Chondrocyte (in vitro differentiated cells): Measurements from ENCODE around the gene ITPRIPL2. TPM values are rescaled to one million over a fixed set of nuclear protein-coding genes. Genes with fewer than 3 reads are reported as not detected.

ENCODE experiments used
- DNase-seq: peaks from one replicate; pipeline ENCODE4 v3.0.0; 2021; ENCODE audit warnings: mixed read lengths, low spot score
- H3K27ac Mint-ChIP-seq: one replicate; pipeline ENCODE4 v1.8.0; 2021; ENCODE audit warnings: mild to moderate bottlenecking, moderate library complexity, mixed read lengths; ENCODE audit not compliant: unreplicated experiment
- H3K27me3 Mint-ChIP-seq: 2 replicates; pipeline ENCODE4 v1.8.0; 2021; ENCODE audit warnings: low read depth, mixed read lengths
- H3K36me3 Mint-ChIP-seq: 2 replicates; pipeline ENCODE4 v1.8.0; 2021; ENCODE audit warnings: low read depth, mixed read lengths
- H3K4me1 Mint-ChIP-seq: 2 replicates; pipeline ENCODE4 v1.8.0; 2021; ENCODE audit warnings: low read depth, mild to moderate bottlenecking, mixed read lengths
- H3K4me3 Mint-ChIP-seq: one replicate; pipeline ENCODE4 v1.8.0; 2021; ENCODE audit warnings: mild to moderate bottlenecking, moderate library complexity, mixed read lengths; ENCODE audit not compliant: unreplicated experiment
- H3K9me3 Mint-ChIP-seq: 2 replicates; pipeline ENCODE4 v1.8.0; 2021; ENCODE audit warnings: low read depth, mixed read lengths
- CTCF ChIP-seq: fragments of 200-600 bp; sonication (generic); IDR thresholded peaks from 2 replicates; pipeline ENCODE4 v1.5.0; 2021; ENCODE audit warnings: antibody characterized with exemption, mild to moderate bottlenecking, moderate library complexity
- total RNA-seq: library from RNA; stranded (reverse); gene quantifications from 3 replicates; pipeline ENCODE4 v1.2.1, GENCODE V29; 2021

ITPRIPL2 gene
- total RNA-seq, 1 donor from 2014 or later, result 65.0 TPM

- Mint-ChIP-seq H3K9me3 (no peaks in the 10 kb centered on the region), H3K36me3 (no peaks in the 10 kb centered on the region)
- DNase-seq, result no peak
Observed at GRCh38 chr16:19110537-19111360, 3.0 kb upstream of the ITPRIPL2 start.

DNA sequence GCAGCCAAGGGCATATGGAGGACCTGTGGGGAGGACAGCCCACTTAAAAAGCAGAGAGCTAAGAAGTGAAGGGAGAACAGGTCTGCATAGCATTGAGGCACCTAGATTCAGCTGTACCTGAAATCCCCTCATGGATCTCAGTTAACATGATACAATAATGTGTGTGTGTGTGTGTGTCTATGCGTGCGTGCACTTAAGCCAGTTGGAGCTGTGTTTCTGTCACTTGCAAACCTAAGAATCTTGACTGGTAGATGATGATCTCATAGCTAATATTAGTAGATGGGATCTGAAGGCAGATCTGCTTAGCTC is 1.7 kb upstream of the ITPRIPL2 start:
- Mint-ChIP-seq H3K27ac (no peak overlapping the region), H3K4me1 (peaks cover 44% of the 10 kb centered on the region), H3K9me3 (no peaks in the 10 kb centered on the region), H3K4me3 (no peak overlapping the region), H3K36me3 (no peaks in the 10 kb centered on the region), H3K27me3 (no peaks in the 10 kb centered on the region)
- no peak for TF ChIP-seq CTCF
- DNase-seq, result no peak

More at GRCh38 chr16:19110537-19111360, 3.0 kb upstream of the ITPRIPL2 start:
- TF ChIP-seq CTCF, result no peak
- H3K27me3 Mint-ChIP-seq, result no peaks in the 10 kb centered on the region
- H3K4me3 Mint-ChIP-seq, result no peak overlapping the region
- peak overlapping the region; percentile 49 for H3K27ac Mint-ChIP-seq
- peaks cover 40% of the 10 kb centered on the region for H3K4me1 Mint-ChIP-seq

GRCh38 chr16:19114359-19115147 is 789 bp downstream of the ITPRIPL2 start:
- TF ChIP-seq CTCF, result no peak
- peak; percentile 93 for DNase-seq
- H3K36me3 Mint-ChIP-seq, result peaks cover 2% of the 10 kb centered on the region
- H3K27ac Mint-ChIP-seq, result peak overlapping the region; percentile 84
- H3K27me3 Mint-ChIP-seq, result no peaks in the 10 kb centered on the region
- peak overlapping the region; percentile 83 for H3K4me3 Mint-ChIP-seq
- no peaks in the 10 kb centered on the region for H3K9me3 Mint-ChIP-seq
- peaks cover 52% of the 10 kb centered on the region for H3K4me1 Mint-ChIP-seq

- TF ChIP-seq CTCF, result no peak
- H3K4me3 Mint-ChIP-seq, result peak overlapping the region; percentile 83
- H3K27ac Mint-ChIP-seq, result peak overlapping the region; percentile 68
- no peaks in the 10 kb centered on the region for H3K27me3 Mint-ChIP-seq
- DNase-seq, result peak; percentile 93
- no peaks in the 10 kb centered on the region for H3K9me3 Mint-ChIP-seq
- peaks cover 59% of the 10 kb centered on the region for H3K4me1 Mint-ChIP-seq
- peaks cover 2% of the 10 kb centered on the region for H3K36me3 Mint-ChIP-seq
Observed at GRCh38 chr16:19115148-19116021, 1.6 kb downstream of the ITPRIPL2 start.
